Smooth muscle cell (in vitro differentiated cells): ENCODE data around the gene ADSS1. TPM values are rescaled to one million over a fixed set of nuclear protein-coding genes. Genes with fewer than 3 reads are reported as not detected.
A peak's percentile ranks its signal among the peaks of the same experiment; 100 is the strongest.

Experiments used
- DNase-seq: peaks from one replicate; lab custom pipeline; 2025; ENCODE audit not compliant: unreplicated experiment; lab: John Stamatoyannopoulos, UW
- H2AFZ ChIP-seq: fragments of 200-600 bp; sonication (generic); 2 replicates; pipeline ENCODE4 v1.6.0; 2016; ENCODE audit warnings: antibody characterized with exemption, low read depth, mild to moderate bottlenecking
- H3F3A ChIP-seq: fragments of 200-600 bp; sonication (generic); 2 replicates; pipeline ENCODE4 v1.6.0; 2017; ENCODE audit warnings: antibody characterized with exemption, low read depth
- H3K27ac ChIP-seq: fragments of 200-600 bp; sonication (generic); 2 replicates; pipeline ENCODE4 v1.5.1; 2016; ENCODE audit warnings: low read depth, mild to moderate bottlenecking
- H3K27me3 ChIP-seq: fragments of 200-600 bp; sonication (generic); 2 replicates; pipeline ENCODE4 v1.6.1; 2016; ENCODE audit warnings: low read depth, mild to moderate bottlenecking
- H3K36me3 ChIP-seq: fragments of 200-600 bp; sonication (generic); 2 replicates; pipeline ENCODE4 v1.5.1; 2016; ENCODE audit warnings: low read depth
- H3K4me1 ChIP-seq: fragments of 200-600 bp; sonication (generic); 2 replicates; pipeline ENCODE4 v1.5.1; 2016; ENCODE audit warnings: low read depth
- H3K4me2 ChIP-seq: fragments of 200-600 bp; sonication (generic); 2 replicates; pipeline ENCODE4 v1.6.0; 2016; ENCODE audit warnings: mild to moderate bottlenecking
- H3K4me3 ChIP-seq: fragments of 200-600 bp; sonication (generic); 2 replicates; pipeline ENCODE4 v1.5.1; 2016; ENCODE audit warnings: mild to moderate bottlenecking
- H3K79me2 ChIP-seq: fragments of 200-600 bp; sonication (generic); 2 replicates; pipeline ENCODE4 v1.6.0; 2016; ENCODE audit warnings: low read depth, mild to moderate bottlenecking
- H3K9ac ChIP-seq: fragments of 200-600 bp; sonication (generic); 2 replicates; pipeline ENCODE4 v1.6.0; 2016; ENCODE audit warnings: low read depth
- H3K9me3 ChIP-seq: fragments of 200-600 bp; sonication (generic); replicated peaks from 2 replicates; pipeline ENCODE4 v1.5.1; 2016; ENCODE audit warnings: low read depth
- H4K20me1 ChIP-seq: fragments of 200-600 bp; sonication (generic); 2 replicates; pipeline ENCODE4 v1.6.0; 2016; ENCODE audit warnings: low read depth
- CTCF ChIP-seq: fragments of 200-600 bp; sonication (generic); IDR thresholded peaks from 2 replicates; pipeline ENCODE4 v1.5.1; 2017; ENCODE audit warnings: borderline replicate concordance, mild to moderate bottlenecking, antibody characterized with exemption; ENCODE audit not compliant: insufficient read depth, poor library complexity, severe bottlenecking
- WGBS: methylation state at CpG from one replicate; pipeline ENCODE4 v1.1.7; 2016; ENCODE audit warnings: low lambda C conversion rate; 5-methylcytosine and 5-hydroxymethylcytosine counted together
- polyA plus RNA-seq: library from polyadenylated mRNA; unstranded; fragments of >200 nt; fragmentation: Nextera tagmentation; extraction: Ambion mirVana; gene quantifications from 2 replicates; pipeline ENCODE4 v1.2.1, GENCODE V29; 2016
- total RNA-seq: library from RNA; depleted of rRNA; stranded (reverse); fragments of >200 nt; gene quantifications from 2 replicates; pipeline ENCODE4 v1.2.3, GENCODE V29; 2014

The ADSS1 gene
- total and polyA plus RNA-seq, 2 experiments from 2014 or later: 7.8 to 43.0 TPM

- no peak for DNase-seq
- peaks cover 51% of the 10 kb centered on the region for H4K20me1 ChIP-seq
- peak overlapping the region; percentile 95 for H3K4me2 ChIP-seq
Measured at GRCh38 chr14:104753528-104754212, 29.6 kb downstream of the ADSS1 start.

GRCh38 chr14:104754213-104754851 is 30.3 kb downstream of the ADSS1 start:
- Histone ChIP-seq H3K79me2 (peaks cover 34% of the 10 kb centered on the region), H2AFZ (no peak overlapping the region), H3K4me1 (peaks cover 7% of the 10 kb centered on the region), H3K4me3 (peak overlapping the region; percentile 71), H3K9ac (peak overlapping the region; percentile 99), H3K4me2 (peak overlapping the region; percentile 95), H3K27ac (no peak overlapping the region), H3K9me3 (no peaks in the 10 kb centered on the region), H3K27me3 (no peaks in the 10 kb centered on the region), H4K20me1 (peaks cover 56% of the 10 kb centered on the region), H3F3A (no peaks in the 10 kb centered on the region), H3K36me3 (no peaks in the 10 kb centered on the region)
- 81% methylated on average over 13 of the region's 13 CpGs for WGBS
- no peak for DNase-seq
- TF ChIP-seq CTCF: no peak

More at GRCh38 chr14:104753528-104754212, 29.6 kb downstream of the ADSS1 start:
- Histone ChIP-seq H3K4me1 (peaks cover 7% of the 10 kb centered on the region), H3F3A (no peaks in the 10 kb centered on the region), H3K36me3 (no peaks in the 10 kb centered on the region), H3K9ac (peak overlapping the region; percentile 99), H3K27ac (peak overlapping the region; percentile 83), H3K79me2 (peaks cover 34% of the 10 kb centered on the region), H3K27me3 (no peaks in the 10 kb centered on the region), H3K9me3 (no peaks in the 10 kb centered on the region), H3K4me3 (peak overlapping the region; percentile 71), H2AFZ (no peak overlapping the region)
- no peak for TF ChIP-seq CTCF
- 5% methylated on average over 29 of the region's 30 CpGs for WGBS

GRCh38 chr14:104755621-104756020 is 31.6 kb downstream of the ADSS1 start:
- no peaks in the 10 kb centered on the region for H3K9me3 ChIP-seq
- H2AFZ ChIP-seq: no peak overlapping the region
- TF ChIP-seq CTCF: no peak
- no peak overlapping the region for H3K4me2 ChIP-seq
- no peak overlapping the region for H3K4me3 ChIP-seq
- no peaks in the 10 kb centered on the region for H3K27me3 ChIP-seq
- DNase-seq: no peak
- H3K9ac ChIP-seq: no peak overlapping the region
- WGBS: 97% methylated on average over 11 of the region's 11 CpGs
- peaks cover 34% of the 10 kb centered on the region for H3K79me2 ChIP-seq
- H3F3A ChIP-seq: no peaks in the 10 kb centered on the region
- no peak overlapping the region for H3K27ac ChIP-seq
- H3K4me1 ChIP-seq: peaks cover 7% of the 10 kb centered on the region
- no peaks in the 10 kb centered on the region for H3K36me3 ChIP-seq
- H4K20me1 ChIP-seq: peaks cover 69% of the 10 kb centered on the region
